Keratinocyte (primary cell): ENCODE data around the gene LYPD8. TPM values are rescaled to one million over a fixed set of nuclear protein-coding genes. Genes with fewer than 3 reads are reported as not detected.

Source experiments
- DNase-seq: peaks from one replicate; pipeline ENCODE4 v3.0.0-alpha.2; 2011; ENCODE audit warnings: low read depth, missing footprints, low spot score
- FAIRE-seq: peaks from 2 replicates; lab custom pipeline; 2011; peaks lifted over from hg19 to GRCh38; lab: Jason Lieb, UNC
- H2AFZ ChIP-seq: 2 replicates; pipeline ENCODE4 v1.6.0; 2012; ENCODE audit warnings: low read length, control low read depth, inconsistent platforms; ENCODE audit not compliant: control insufficient read depth
- H3K27ac ChIP-seq: 2 replicates; pipeline ENCODE4 v1.5.1; 2011; ENCODE audit warnings: low read length; ENCODE audit not compliant: control insufficient read depth, insufficient read depth
- H3K27me3 ChIP-seq: 3 replicates; pipeline ENCODE4 v1.6.0; 2011; ENCODE audit warnings: low read length; ENCODE audit not compliant: control insufficient read depth, insufficient read depth; ENCODE audit errors: extremely low read depth
- H3K36me3 ChIP-seq, 2 experiments: 2 replicates in 1 of 2; 3 replicates in 1 of 2; pipeline ENCODE4 v1.5.1; 2011; ENCODE audit warnings: low read length in 2 of 2, mild to moderate bottlenecking in 1 of 2; ENCODE audit not compliant: control insufficient read depth in 2 of 2, insufficient read depth in 2 of 2; ENCODE audit errors: extremely low read depth in 1 of 2
- H3K4me1 ChIP-seq: 3 replicates; pipeline ENCODE4 v1.5.1; 2011; ENCODE audit warnings: low read length; ENCODE audit not compliant: control insufficient read depth, insufficient read depth; ENCODE audit errors: extremely low read depth
- H3K4me2 ChIP-seq: 3 replicates; pipeline ENCODE4 v1.6.0; 2011; ENCODE audit warnings: low read depth, low read length; ENCODE audit not compliant: control insufficient read depth, insufficient read depth; ENCODE audit errors: extremely low read depth
- H3K4me3 ChIP-seq, 3 experiments: fragments of 200-600 bp in 1 of 3; sonication (generic) in 1 of 3; 2 replicates in 2 of 3; 3 replicates in 1 of 3; pipeline ENCODE4 v1.5.1; 2011 to 2016; ENCODE audit warnings: low read length in 3 of 3, mild to moderate bottlenecking in 3 of 3, control low read depth in 2 of 3, inconsistent platforms in 1 of 3, low read depth in 1 of 3, mixed read lengths in 1 of 3, mixed run types in 1 of 3, moderate library complexity in 1 of 3; ENCODE audit not compliant: control insufficient read depth in 2 of 3, insufficient read depth in 2 of 3; ENCODE audit errors: extremely low read depth in 1 of 3
- H3K79me2 ChIP-seq: 2 replicates; pipeline ENCODE4 v1.6.0; 2012; ENCODE audit warnings: low read length; ENCODE audit not compliant: control insufficient read depth, insufficient read depth
- H3K9ac ChIP-seq: 3 replicates; pipeline ENCODE4 v1.6.0; 2011; ENCODE audit warnings: low read length; ENCODE audit not compliant: control insufficient read depth, insufficient read depth; ENCODE audit errors: extremely low read depth
- H3K9me1 ChIP-seq: 3 replicates; pipeline ENCODE4 v1.6.0; 2011; ENCODE audit warnings: low read length; ENCODE audit not compliant: control insufficient read depth, insufficient read depth; ENCODE audit errors: extremely low read depth
- H3K9me3 ChIP-seq: 2 replicates; pipeline ENCODE4 v1.5.1; 2012; ENCODE audit warnings: low read depth, low read length; ENCODE audit not compliant: control insufficient read depth
- H4K20me1 ChIP-seq: 3 replicates; pipeline ENCODE4 v1.6.0; 2011; ENCODE audit warnings: low read length; ENCODE audit not compliant: control insufficient read depth, insufficient read depth; ENCODE audit errors: extremely low read depth
- EZH2 ChIP-seq: IDR thresholded peaks from one replicate; pipeline ENCODE4 v1.6.1; 2012; ENCODE audit warnings: inconsistent platforms, mild to moderate bottlenecking, low read length, moderate library complexity
- dilution Hi-C: fragments of 300-500 bp; cut with MboI; formaldehyde crosslinking; loops from one replicate; pipeline ENCODE4 v1.7.0; 2020; ENCODE audit warnings: low sequenced_read_pairs; ENCODE audit not compliant: extremely low pct_ligation_motif_present
- polyA plus RNA-seq, 5 experiments: library from polyadenylated mRNA; depleted of rRNA in 3 of 5; stranded (reverse) in 3 of 5; stranded (forward) in 1 of 5; unstranded in 1 of 5; fragments of >200 nt; gene quantifications; 1 replicate in 1 of 5; 2 replicates in 3 of 5; 3 replicates in 1 of 5; pipeline versions ENCODE4 v1.2.1 to v1.2.3, GENCODE V29; 2011 to 2012; ENCODE audit warnings: missing spikeins in 2 of 5, low read depth in 1 of 5, low replicate concordance in 1 of 5
- TF ChIP-seq, protein P1 (sequence below), 3 experiments: IDR thresholded peaks in 1 of 3; conservative IDR thresholded peaks in 1 of 3; optimal IDR thresholded peaks in 1 of 3; 2 replicates in 2 of 3; 3 replicates in 1 of 3; pipeline versions ENCODE3 to v1.5.1; 2011; ENCODE audit warnings: low read length in 3 of 3, mild to moderate bottlenecking in 3 of 3, moderate library complexity in 2 of 3, control low read depth in 1 of 3, inconsistent platforms in 1 of 3; ENCODE audit not compliant: insufficient read depth in 2 of 3; ENCODE audit errors: extremely low read depth in 1 of 3

The LYPD8 gene
- polyA plus RNA-seq, 1 donor (not counting 4 experiments of a cell fraction or from before 2014, with no cell fraction given): not detected

GRCh38 chr1:248802454-248802853 is 46.9 kb upstream of the LYPD8 start:
- Histone ChIP-seq H3K36me3 (no peaks in the 10 kb centered on the region), H3K4me3 (no peak overlapping the region), H2AFZ (no peak overlapping the region), H3K9me3 (no peaks in the 10 kb centered on the region), H3K79me2 (no peaks in the 10 kb centered on the region), H3K9me1 (no peaks in the 10 kb centered on the region), H3K4me2 (no peak overlapping the region), H3K9ac (no peak overlapping the region), H4K20me1 (no peaks in the 10 kb centered on the region), H3K4me1 (no peaks in the 10 kb centered on the region), H3K27me3 (no peaks in the 10 kb centered on the region), H3K27ac (no peak overlapping the region)
- no peak for FAIRE-seq
- dilution Hi-C loops: no loop called here
- TF ChIP-seq, protein P1, sequence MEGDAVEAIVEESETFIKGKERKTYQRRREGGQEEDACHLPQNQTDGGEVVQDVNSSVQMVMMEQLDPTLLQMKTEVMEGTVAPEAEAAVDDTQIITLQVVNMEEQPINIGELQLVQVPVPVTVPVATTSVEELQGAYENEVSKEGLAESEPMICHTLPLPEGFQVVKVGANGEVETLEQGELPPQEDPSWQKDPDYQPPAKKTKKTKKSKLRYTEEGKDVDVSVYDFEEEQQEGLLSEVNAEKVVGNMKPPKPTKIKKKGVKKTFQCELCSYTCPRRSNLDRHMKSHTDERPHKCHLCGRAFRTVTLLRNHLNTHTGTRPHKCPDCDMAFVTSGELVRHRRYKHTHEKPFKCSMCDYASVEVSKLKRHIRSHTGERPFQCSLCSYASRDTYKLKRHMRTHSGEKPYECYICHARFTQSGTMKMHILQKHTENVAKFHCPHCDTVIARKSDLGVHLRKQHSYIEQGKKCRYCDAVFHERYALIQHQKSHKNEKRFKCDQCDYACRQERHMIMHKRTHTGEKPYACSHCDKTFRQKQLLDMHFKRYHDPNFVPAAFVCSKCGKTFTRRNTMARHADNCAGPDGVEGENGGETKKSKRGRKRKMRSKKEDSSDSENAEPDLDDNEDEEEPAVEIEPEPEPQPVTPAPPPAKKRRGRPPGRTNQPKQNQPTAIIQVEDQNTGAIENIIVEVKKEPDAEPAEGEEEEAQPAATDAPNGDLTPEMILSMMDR (optimal IDR thresholded peaks at IDR 0.05 in 1 of 3, IDR thresholded peaks at IDR 0.05 in 1 of 3, conservative IDR thresholded peaks at IDR 0.05 in 1 of 3; ENCODE audit: extremely low read depth in 1 of 3, insufficient read depth in 2 of 3, low read length in 3 of 3): no peak
- no peak for TF ChIP-seq EZH2
- no peak for DNase-seq

DNA sequence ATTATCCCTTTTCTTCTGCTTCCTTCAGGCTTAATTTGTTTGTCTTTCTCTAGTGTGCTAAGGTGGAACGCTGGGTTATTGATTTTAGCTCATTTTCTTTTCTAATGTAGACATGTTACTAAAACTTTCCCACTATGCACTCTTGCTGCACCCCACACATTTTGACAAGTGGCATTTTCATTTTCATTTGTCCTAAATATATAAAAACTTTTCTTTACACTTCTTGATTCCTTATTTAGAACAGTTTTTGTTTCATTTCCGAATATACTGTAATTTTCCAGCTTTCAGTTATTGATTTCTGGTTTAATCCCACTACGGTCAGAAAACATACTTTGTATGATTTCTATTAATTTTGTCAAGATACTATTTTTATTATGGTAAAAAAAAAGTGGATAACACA is 44.9 kb upstream of the LYPD8 start:
- no peak overlapping the region for H3K4me2 ChIP-seq
- H3K4me1 ChIP-seq: no peaks in the 10 kb centered on the region
- TF ChIP-seq EZH2: no peak
- TF ChIP-seq, protein P1 (optimal IDR thresholded peaks at IDR 0.05 in 1 of 3, IDR thresholded peaks at IDR 0.05 in 1 of 3, conservative IDR thresholded peaks at IDR 0.05 in 1 of 3; ENCODE audit: extremely low read depth in 1 of 3, insufficient read depth in 2 of 3, low read length in 3 of 3): no peak
- H2AFZ ChIP-seq: no peak overlapping the region
- H3K9me1 ChIP-seq: no peaks in the 10 kb centered on the region
- H4K20me1 ChIP-seq: no peaks in the 10 kb centered on the region
- no peaks in the 10 kb centered on the region for H3K79me2 ChIP-seq
- DNase-seq (no peak), FAIRE-seq (no peak)
- no peak overlapping the region for H3K27ac ChIP-seq
- no peak overlapping the region for H3K4me3 ChIP-seq
- H3K27me3 ChIP-seq: no peaks in the 10 kb centered on the region
- dilution Hi-C loops: no loop called here
- no peaks in the 10 kb centered on the region for H3K9me3 ChIP-seq
- H3K36me3 ChIP-seq: no peaks in the 10 kb centered on the region
- no peak overlapping the region for H3K9ac ChIP-seq
